G401 (cell line): Measurements from ENCODE around the gene NAA16. TPM values are rescaled to one million over a fixed set of nuclear protein-coding genes. Genes with fewer than 3 reads are reported as not detected.
"Not testable (repeated sequence)": the region's sequence is repeated elsewhere in the genome, so short reads cannot be mapped to it uniquely, and the experiment has no call there.

Source experiments
- DNase-seq: peaks from one replicate; pipeline ENCODE4 v3.0.0-alpha.2; 2015; ENCODE audit warnings: low spot score
- in situ Hi-C: cut with HindIII; loops from 2 replicates; pipeline ENCODE4 v1.10.0; 2016; ENCODE audit warnings: low sequenced_read_pairs, mixed read lengths
- total RNA-seq: library from RNA; depleted of rRNA; stranded (reverse); fragments of >200 nt; shearing (Covaris generic); gene quantifications from 2 replicates; pipeline ENCODE4 v1.2.3, GENCODE V29; 2014

NAA16 gene
- total RNA-seq, 1 experiment from 2014 or later = 13.8 TPM

GRCh38 chr13:41345165-41345913 is 34.3 kb downstream of the NAA16 start:
- no peak for DNase-seq
- in situ Hi-C loops = no loop called here

GRCh38 chr13:41345914-41346589 is 35.0 kb downstream of the NAA16 start:
- in situ Hi-C loops = no loop called here
- no peak for DNase-seq

DNA sequence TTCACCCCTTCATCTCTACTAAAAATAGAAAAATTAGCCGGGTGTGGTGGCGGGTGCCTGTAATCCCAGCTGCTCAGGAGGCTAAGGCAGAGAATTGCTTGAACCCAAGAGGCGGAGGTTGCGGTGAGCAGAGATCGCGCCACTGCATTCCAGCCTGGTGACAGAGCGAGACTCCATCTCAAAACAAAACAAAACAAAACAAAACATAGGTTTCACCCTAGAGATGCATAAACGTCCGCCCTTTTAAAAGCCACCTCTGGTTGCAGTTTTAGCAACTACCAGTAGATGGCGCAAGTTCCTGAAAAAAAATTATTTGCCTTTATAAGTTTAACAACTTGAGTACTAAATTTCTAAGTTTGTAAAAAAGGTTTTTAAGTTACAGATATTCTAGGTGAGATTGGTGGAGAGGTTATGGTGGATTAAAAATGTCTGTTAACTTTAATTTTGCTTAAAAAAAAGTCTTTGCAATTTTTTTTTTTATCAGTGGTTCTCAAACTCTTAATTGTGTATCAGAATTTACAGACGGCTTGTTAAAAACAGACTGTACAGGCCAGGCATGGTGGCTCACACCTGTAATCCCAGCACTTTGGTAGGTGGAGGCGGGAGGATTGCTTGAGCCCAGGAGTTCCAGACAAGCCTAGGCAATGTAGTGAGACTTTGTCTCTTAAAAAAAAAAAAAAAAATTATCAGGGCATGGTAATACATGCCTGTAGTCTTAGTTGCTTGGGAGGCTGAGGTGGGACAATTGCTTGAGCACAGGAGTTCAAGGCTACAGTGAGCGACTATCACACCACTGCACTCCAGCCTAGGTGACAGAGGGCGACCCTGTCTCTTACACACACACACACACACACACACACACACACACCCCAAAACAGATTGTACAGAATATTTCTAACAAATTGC is 42.1 kb downstream of the NAA16 start:
- DNase-seq = peak; percentile 68
- in situ Hi-C loops = no loop called here

DNA sequence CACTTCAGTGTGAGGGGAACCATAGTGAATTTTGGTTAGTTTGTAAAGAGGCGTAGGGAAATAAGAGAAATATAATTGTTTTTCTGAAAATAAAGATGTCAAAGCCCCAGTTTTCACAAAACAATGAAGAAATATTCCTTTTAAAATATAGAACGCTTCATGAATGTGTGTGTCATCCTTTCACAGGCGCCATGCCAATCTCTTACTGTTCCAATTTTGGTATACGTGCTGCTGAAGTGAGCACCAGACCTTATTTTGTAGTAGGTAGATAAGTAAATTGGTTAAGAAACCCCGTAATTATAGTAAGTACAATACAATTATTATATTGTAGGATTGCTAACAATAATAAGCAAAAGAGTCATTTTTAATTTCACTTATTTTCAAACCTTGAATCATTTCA is 43.3 kb downstream of the NAA16 start:
- no peak for DNase-seq
- in situ Hi-C loops = no loop called here

DNA sequence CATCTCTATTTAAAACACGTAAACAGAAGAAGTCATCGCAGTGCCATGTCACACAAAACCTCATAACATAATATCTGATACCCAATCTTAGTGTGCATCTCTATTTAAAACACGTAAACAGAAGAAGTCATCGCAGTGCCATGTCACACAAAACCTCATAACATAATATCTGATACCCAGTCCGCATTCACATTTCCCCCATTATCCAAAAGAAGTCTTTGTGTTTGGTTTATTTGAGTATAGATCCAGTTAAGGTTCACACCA is 45.2 kb downstream of the NAA16 start:
- in situ Hi-C loops, DNase-seq: not testable (repeated sequence)

DNA sequence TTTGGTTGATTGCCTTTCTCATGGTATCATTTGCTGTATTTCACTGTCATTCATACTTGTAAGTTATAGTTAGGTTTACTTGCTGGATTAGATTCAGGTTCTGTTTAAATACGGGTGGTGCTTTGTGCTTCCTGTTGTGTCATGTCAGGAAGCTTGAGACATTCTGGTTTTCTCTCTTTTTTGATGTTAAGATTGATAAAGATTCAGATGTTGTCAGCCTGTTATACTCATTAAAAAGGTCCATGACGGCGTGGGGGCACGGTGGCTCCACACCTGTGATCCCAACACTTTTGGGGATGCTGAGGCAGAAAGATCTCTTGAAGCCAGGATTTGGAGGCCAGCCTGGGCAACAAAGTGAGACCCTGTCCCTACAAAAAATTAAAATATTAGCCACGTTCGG is 45.7 kb downstream of the NAA16 start:
- no peak for DNase-seq
- in situ Hi-C loops = no loop called here

- in situ Hi-C loops = no loop called here
- DNase-seq = no peak
These were observed 50.4 kb downstream of the NAA16 start for GRCh38 chr13:41361491-41361890.

- in situ Hi-C loops = no loop called here
- DNase-seq = no peak
These were observed 53.0 kb downstream of the NAA16 start for GRCh38 chr13:41364043-41364442.

- in situ Hi-C loops = no loop called here
- DNase-seq = no peak
These were observed 54.6 kb downstream of the NAA16 start for GRCh38 chr13:41365631-41366030.

DNA sequence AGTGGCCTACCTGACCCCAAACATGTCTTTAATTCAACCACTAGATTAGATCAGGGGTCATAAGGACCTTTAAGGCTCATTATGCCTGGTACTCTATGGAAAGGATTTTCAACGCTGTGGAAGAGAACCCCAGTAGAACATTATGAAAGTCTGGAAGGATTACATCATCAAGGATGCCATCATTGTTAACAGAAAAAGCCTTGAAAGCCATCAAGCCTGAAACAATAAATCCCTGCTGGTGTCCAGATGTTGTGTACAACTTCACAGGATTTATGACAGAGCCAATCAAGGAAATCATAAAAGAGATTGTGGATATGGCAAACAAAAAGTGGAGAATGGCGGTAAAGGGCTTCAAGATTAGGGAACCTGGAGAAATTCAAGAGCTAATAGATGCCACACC is 59.7 kb downstream of the NAA16 start:
- in situ Hi-C loops = no loop called here
- no peak for DNase-seq

DNA sequence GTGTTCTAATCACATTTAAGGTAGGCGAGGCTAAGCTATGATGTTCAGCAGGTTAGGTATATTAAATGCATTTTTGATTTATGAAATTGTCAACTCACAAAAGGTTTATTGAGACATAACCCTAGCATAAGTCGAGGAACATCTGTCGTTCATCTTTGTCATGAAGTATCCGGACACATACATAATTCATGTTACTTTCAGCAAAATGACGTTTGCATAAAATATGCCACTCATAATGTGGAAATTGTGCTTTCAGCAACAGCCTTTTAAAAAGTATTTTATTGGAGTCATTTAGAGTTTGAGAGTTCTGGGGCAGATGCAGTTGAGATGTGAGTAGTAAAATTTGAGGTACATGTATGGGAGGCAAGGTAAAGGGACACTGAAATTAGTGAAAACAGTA is 66.4 kb downstream of the NAA16 start:
- no peak for DNase-seq
- in situ Hi-C loops = no loop called here

- in situ Hi-C loops = no loop called here
- DNase-seq = no peak
These were observed 71.4 kb downstream of the NAA16 start for GRCh38 chr13:41382431-41382830.

DNA sequence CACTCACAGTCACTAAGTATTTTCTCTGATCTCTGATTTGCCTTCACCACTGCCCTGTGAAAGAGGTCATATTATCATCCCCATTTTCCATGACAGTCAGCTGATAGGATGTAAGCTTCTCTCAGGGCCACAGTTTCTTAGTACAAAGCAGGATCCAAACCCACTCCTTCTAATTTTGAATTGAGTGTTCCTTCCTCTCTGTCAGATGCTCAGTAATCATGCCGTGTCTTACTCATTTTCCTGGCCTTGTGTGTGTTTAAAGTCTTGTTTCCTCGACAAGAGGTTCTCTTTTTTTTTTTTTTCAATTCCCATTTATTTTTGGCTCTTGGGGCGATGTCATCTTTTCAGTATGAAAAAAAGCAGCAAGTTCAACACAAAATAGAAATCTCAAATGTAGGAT is 72.3 kb downstream of the NAA16 start:
- in situ Hi-C loops = no loop called here
- DNase-seq = no peak

DNA sequence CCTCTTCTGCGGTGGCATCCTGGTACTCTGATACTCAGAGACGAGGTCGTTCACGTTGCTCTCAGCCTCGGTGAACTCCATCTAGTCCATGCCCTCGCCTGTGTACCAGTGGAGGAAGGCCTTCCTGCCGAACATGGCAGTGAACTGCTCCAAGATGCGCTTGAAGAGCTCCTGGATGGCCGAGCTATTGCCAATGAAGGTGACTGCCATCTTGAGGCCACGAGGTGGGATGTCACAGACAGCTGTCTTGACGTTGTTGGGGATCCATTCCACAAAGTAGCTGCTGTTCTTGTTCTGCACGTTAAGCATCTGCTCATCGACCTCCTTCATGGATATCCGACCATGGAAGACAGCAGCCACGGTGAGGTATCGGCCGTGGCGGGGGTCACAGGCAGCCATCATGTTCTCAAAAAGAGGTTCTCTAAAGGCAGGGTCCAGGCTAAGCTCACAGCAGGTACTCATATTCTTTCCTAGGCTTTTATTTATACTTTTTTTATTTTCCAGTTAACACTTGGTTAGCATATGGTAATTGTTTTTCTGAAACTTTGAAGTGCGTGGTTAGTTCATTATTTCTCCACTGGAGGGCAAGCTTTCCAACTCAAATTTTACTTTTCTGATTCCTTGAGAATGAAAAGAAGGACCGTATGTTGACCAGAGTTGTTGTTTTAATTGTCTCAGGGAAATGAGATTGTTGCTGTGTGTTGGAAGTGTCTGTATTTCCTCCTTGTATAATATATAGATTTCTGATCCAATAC is 73.9 kb downstream of the NAA16 start:
- in situ Hi-C loops = no loop called here
- DNase-seq = no peak

- no peak for DNase-seq
- in situ Hi-C loops = no loop called here
These were observed 75.1 kb downstream of the NAA16 start for GRCh38 chr13:41386211-41386610.

GRCh38 chr13:41387576-41387975 is 76.5 kb downstream of the NAA16 start:
- no peak for DNase-seq
- in situ Hi-C loops = no loop called here

GRCh38 chr13:41388143-41388881 is 77.2 kb downstream of the NAA16 start:
- DNase-seq = no peak
- in situ Hi-C loops = no loop called here

DNA sequence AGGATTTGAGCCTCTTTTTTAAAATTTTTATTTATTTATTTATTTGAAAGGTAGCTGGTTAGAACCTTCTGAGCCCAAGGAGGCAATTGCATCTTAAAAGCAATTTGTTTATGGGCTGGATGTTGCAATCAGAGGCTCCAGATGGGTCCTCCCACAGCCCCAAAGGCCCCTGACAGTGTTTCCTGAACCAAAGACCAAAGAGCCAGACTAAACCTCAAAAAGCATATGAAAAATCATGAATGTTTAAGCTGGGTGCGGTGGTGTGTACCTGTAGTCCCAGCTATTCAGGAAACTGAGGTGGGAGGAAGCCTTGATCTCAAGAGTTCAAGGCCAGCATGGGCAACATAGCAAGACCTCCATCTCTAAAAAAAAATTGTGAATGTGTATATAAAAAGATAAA is 78.5 kb downstream of the NAA16 start:
- in situ Hi-C loops = no loop called here
- DNase-seq = no peak

DNA sequence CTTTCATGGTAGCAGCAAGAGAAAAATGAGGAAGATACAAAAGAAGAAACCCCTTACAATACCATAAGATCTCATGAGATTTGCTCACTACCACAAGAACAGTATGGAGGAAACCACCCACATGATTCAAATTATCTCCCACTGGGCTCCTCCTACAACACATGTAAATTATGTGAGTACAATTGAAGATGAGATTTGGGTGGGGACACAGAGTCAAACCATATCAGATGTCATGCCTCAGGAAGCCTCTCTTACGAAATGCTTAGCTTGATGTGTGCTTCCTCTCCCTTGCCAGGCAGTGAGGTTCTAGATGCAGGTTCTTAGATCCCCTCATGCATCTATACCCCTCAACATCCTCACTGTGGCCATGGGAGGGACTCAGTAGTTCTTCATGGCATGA is 83.1 kb downstream of the NAA16 start:
- DNase-seq = no peak
- in situ Hi-C loops = no loop called here
